HG02938 (cell line): ENCODE measurements around the gene PDLIM1.

Experiments
- ATAC-seq: cut with Tn5 transposase; IDR thresholded peaks from one replicate; pipeline ENCODE4 v1.9.1; 2021; ENCODE audit warnings: mild to moderate bottlenecking, moderate library complexity; ENCODE audit not compliant: unreplicated experiment

Gene PDLIM1

GRCh38 chr10:95315509-95315908 is 24.7 kb upstream of the PDLIM1 start:
- ATAC-seq, result no peak

- ATAC-seq, result no peak
Observed at GRCh38 chr10:95314192-95314918, 23.6 kb upstream of the PDLIM1 start.

DNA sequence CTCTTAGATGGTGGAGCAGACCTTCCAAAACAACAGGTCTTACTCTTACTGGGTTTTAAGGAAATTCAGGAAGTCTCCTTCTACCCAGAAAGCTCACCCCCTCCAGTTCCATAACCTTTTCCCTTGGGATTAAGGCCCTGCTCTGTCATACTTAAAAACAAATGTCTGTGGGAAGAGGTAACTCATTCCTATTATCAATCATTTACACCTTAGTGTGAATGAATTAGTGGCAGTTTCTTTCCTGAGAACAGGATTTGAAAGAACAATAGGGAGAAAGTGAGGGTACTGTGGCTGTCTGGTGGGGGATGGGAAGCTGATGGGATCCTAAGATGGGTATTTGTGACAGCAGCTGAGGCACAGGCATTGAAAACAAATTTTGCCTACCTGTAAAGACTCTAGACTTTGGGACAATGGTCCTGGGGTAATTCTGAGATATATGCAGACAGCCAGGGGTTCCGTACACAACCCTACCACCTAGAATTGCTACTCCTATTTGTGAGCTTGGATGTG is 22.2 kb upstream of the PDLIM1 start:
- no peak for ATAC-seq

DNA sequence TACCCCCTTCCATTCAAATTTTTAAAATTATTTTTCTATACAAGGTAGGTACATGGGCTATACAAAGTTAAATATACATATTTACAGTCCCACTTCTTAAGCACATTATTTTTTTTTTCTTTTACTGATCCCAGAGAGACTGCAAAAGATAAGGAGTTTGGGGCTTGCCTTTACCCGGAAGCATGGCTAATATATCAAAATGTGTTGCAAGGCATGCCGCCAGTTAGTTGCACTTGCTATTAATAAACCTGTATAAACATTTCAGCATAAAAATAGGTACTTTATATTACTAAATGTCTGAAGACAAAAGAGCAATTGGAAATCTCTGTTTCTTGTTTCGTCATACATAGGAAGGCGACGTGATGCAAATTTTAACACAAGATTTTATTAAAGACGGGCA is 21.5 kb upstream of the PDLIM1 start:
- no peak for ATAC-seq

DNA sequence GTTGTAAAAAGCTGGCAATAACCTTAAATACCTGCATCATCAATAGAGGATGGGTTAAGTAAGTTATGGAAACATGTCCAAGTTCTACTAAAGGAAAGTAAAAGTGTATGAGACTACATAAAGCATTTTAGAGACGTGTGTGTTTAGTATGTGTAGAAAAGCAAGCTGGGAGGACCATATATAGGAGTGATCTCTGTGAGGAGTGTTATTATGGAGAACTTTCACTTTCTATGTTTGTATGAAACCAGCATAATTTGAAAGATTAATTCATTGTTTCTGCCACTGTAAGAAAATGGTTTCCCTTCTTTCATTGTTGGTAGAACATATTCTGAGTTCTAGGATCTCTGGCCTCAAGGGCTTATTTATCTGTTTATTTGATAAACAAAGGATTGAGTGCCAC is 19.2 kb upstream of the PDLIM1 start:
- ATAC-seq, result no peak

GRCh38 chr10:95308389-95309302 is 17.8 kb upstream of the PDLIM1 start:
- ATAC-seq, result no peak

DNA sequence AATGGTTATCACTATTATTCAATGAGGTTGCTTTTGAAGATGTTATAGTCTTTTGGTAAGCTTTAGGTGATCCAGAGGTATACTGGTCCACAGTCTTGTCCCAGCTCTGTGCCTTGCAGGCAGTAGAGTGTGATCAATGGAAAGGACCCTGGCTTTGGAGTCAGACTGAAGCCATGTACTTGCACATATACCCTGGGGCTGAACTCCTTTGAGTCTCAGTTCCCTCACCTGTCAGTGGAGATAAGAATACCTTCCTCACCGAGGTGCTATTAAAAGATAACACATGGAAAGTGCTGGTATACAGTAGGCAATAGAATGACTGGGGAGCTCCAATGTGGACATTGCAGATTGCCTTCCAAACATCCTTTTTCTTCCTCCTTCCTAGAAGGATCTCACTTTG is 16.0 kb upstream of the PDLIM1 start:
- ATAC-seq, result no peak

- ATAC-seq, result no peak
Observed at GRCh38 chr10:95306318-95306650, 15.5 kb upstream of the PDLIM1 start.

DNA sequence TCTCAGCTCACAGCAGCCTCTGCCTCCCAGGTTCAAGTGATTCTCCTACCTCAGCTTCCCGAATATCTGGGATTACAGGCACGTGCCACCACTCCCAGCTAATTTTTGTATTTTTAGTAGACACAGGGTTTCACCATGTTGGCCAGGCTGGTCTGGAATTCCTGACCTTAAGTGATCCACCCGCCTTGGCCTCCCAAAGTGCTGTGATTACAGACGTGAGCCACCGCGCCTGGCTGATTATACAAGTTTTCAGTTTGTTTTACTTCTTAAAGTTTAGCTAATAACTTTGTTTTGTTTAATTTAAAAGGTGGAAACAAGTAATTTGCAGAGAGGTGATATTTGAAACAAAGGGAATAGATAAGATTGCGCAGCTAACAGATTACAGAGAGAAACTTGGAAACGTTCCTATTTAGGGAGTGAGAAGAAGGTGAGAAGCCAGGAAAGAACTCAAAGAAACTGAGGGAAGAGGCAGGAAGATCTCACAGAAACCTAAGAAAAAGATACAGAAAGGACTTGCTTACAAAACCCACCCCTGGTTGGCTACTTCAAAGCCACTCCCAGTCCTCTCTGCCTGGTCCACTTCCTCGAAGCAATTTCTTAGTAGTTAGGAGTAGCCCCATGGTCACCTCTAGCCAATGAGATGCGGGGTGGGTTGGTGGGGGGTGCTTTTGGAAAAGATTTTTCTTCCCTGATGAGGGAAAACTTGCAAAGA is 15.0 kb upstream of the PDLIM1 start:
- ATAC-seq, result no peak

- no peak for ATAC-seq
Observed at GRCh38 chr10:95304976-95305375, 14.2 kb upstream of the PDLIM1 start.

- no peak for ATAC-seq
Observed at GRCh38 chr10:95304463-95304862, 13.7 kb upstream of the PDLIM1 start.

DNA sequence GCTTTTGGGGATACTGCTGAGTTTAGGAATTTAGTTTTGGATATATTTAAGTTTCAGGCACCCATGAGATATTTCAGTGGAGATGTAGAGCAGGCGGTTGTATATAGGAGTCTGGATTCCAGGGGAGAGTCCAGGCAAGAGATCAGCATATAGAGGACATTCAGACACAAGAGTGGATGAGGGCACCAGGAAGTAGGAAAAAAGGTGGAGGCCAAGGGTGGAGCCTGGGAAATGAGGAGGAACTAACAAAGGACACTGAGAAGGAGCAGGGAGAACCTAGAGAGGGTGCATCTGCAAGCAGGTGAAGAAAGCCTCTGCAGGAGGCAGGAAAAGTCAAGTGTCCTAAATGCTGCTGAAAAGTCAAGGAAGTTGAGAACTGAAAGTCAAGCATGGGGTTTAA is 13.1 kb upstream of the PDLIM1 start:
- ATAC-seq, result no peak

DNA sequence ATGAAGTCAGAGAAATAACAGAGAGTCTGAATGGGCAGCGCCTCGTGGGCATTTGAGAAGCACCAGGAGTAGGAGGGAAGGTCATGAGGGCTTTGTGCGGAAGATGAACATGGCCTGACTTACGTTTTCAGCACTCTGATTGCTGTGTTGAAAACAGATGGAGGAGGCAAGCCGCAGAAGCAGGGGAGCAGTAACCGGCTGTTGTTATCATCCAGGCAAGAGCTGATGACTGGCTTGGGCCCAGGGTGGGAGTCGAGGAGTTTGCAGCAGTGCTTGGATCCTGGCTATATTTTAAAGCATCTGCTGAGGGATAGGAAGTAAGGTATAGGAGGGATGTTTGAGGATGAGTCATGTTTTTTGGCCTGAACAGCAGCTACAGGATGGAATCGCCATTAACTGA is 12.7 kb upstream of the PDLIM1 start:
- no peak for ATAC-seq

- ATAC-seq, result no peak
Observed at GRCh38 chr10:95300022-95300539, 9.3 kb upstream of the PDLIM1 start.

DNA sequence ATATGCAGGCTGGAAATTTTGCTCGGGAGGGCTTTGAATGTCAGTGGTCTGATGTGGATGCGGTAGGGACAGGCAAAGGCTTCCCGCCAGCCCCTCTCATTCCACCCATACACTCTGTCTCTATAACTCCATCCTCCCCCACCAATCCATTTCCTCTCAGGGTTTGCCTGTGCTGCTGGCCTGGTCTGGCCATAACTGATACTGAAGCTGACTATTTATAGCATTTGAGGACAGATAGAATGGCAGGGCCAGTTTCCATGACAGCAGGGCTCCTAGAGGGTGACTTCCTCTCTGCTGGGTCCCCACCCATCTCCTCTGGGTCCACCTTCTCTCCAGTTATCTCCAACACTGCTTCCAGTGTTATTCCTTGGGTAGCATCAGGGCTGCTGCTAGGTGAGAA is 6.6 kb upstream of the PDLIM1 start:
- peak; percentile 44 for ATAC-seq

DNA sequence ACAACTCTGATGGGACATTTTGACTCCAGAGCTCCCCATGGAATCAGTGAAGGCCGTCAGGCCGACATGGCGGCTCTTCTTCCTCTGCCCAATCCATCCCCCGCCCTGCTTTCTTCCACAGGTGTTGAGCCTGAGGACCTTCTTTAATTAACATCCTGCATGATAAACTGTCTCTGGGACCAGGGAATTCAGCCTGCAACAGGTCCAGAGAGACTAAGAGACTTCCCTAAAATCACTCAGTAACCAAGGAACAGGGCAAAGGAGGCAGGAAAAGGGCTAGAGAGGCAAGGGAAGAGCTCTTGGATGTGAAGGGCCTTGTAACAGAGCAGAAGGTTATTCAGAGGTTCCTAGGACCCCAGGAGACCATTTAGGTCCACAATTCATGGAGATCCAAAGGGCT is 6.0 kb upstream of the PDLIM1 start:
- ATAC-seq, result no peak

- peak; percentile 80 for ATAC-seq
Observed at GRCh38 chr10:95295031-95295755, 4.4 kb upstream of the PDLIM1 start.

GRCh38 chr10:95293631-95294030 is 2.8 kb upstream of the PDLIM1 start:
- ATAC-seq, result no peak

DNA sequence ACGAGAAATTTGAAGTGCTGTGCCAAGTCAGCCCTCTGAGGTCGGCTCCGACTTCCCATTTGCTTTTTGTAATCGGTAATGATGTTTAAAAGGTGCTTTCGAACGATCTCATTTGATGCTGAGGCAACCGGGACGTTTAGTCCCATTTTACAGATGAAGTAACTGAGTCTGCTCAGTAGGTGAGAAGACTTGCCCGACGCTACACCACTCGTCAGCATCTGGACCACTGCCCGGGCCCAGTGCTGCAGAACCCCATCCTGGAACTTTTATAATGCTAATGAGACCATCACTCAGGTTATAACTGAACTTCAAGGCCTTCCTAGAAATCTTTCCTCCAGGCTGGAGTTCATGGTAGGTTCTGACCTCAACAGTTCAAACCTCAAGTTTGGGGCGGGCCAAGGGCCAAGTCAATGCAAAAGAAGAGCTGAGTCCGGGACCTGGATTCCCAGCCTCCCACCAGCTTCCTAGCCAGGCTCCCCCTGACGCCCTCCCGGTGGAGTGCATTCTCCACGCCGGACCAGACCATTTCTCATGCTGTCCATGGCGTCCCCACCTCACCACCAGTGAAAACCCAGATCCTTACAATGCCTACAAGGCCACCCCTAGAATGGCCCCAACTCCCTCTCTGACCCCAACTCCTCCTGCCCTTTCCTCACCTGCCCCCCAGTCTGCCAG is 699 bp upstream of the PDLIM1 start:
- ATAC-seq, result no peak

DNA sequence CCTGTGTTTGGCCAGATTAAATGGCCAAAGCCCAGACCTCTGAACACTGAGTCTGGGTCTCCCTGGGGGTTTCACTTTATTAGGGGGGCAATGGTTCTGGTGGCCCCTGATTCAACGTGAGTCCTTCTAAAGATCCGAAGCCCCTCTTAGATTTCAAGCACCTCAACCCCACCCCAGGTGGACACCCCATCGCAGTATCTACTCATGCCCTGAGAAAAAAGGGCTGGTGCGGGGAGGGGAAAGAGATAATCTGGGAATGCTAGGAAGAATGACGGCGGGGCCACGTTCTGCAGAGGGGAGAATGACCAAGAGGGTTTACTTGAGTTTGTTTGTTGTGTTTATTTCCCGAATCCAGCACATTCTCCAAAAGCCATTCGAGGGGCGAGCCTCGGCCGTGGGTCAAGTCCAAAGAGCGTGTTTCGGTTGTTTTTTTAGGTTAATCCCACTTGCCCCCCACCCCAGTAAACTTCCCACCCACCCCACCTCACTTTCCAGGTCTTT is 832 bp downstream of the PDLIM1 start:
- no peak for ATAC-seq
